ENCODE results near the gene SLC1A7. TPM values are rescaled to one million over a fixed set of nuclear protein-coding genes. Genes with fewer than 3 reads are reported as not detected.

SLC1A7 gene
- total RNA-seq, 2 experiments from 2014 or later, result not detected

DNA sequence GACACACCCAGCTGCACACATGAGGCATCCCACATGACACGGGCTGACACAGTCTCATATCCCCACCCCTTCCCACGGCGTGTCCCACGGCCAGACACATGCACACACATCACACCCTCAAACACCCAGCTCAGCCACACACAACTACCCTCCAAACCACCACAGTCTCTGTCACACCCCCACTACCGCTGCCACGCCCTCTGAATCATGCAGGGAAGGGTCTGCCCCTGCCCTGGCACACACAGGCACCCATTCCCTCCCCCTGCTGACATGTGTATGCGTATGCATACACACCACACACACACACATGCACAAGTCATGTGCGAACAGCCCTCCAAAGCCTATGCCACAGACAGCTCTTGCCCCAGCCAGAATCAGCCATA, 57.9 kb downstream of the SLC1A7 start:
- Mint-ChIP-seq H3K4me3 (no peak overlapping the region), H3K27me3 (no peaks in the 10 kb centered on the region), H3K9me3 (ENCODE audit: low read depth) (no peaks in the 10 kb centered on the region), H3K36me3 (ENCODE audit: low read depth) (no peaks in the 10 kb centered on the region), H3K4me1 (no peaks in the 10 kb centered on the region), H3K27ac (no peak overlapping the region)
- intact Hi-C loops (cut with DNase I, micrococcal nuclease), result no loop called here
- DNase-seq (no peak), ATAC-seq (peak; percentile 12)
- ChIA-PET CTCF (interaction anchor here (0.5 kb wide), 1 partner anchor 20 kb away, joined by 3 read pairs; no protein-coding TSS in a partner anchor), POLR2A (no interaction called here)

- POLR2A ChIA-PET, result no interaction called here
- Mint-ChIP-seq H3K27ac (no peak overlapping the region), H3K4me3 (no peak overlapping the region), H3K27me3 (no peaks in the 10 kb centered on the region), H3K36me3 (ENCODE audit: low read depth) (no peaks in the 10 kb centered on the region), H3K4me1 (no peaks in the 10 kb centered on the region), H3K9me3 (ENCODE audit: low read depth) (no peaks in the 10 kb centered on the region)
- DNase-seq (no peak), ATAC-seq (no peak)
- CTCF ChIA-PET, result no interaction called here
- intact Hi-C loops (cut with DNase I, micrococcal nuclease), result no loop called here
Observed at GRCh38 chr1:53083636-53084588, 58.5 kb downstream of the SLC1A7 start.

DNA sequence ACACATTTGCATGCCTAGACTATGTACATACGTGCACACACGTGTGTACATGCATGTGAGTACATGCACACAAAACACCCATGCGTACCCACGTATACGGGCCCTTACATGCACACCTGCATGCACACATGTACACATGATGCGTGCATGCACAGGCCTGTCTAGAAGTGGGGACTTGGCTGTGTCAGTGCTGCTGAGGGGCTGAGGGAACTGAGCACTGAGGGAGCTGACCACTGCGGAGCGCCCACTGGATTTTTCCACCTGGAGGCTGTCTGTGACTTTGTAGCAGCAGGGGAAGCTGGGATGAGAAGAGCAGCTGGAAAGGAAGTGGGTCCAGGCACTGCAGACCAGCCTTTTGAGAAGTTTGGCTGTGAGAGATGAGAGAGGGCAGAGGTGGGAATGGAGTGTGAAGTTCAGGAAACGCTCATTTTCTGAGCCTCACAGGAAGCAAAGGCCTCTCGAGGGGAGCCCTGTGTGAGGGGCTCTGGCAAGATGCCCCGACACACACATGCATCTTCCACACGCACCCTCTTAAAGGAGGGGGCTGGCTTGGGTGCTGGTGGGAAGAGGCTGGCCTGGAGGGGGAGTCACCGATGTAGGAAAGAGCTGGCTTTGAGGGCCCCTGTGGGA, 59.5 kb downstream of the SLC1A7 start:
- ATAC-seq, result no peak
- POLR2A ChIA-PET, result no interaction called here
- Mint-ChIP-seq H3K9me3 (ENCODE audit: low read depth) (no peaks in the 10 kb centered on the region), H3K27ac (no peak overlapping the region), H3K36me3 (ENCODE audit: low read depth) (no peaks in the 10 kb centered on the region), H3K4me1 (no peaks in the 10 kb centered on the region), H3K27me3 (no peaks in the 10 kb centered on the region), H3K4me3 (no peak overlapping the region)
- no peak for DNase-seq
- intact Hi-C loops (cut with DNase I, micrococcal nuclease), result no loop called here
- CTCF ChIA-PET, result no interaction called here

GRCh38 chr1:53081384-53082066, 60.9 kb downstream of the SLC1A7 start:
- Mint-ChIP-seq H3K4me1 (no peaks in the 10 kb centered on the region), H3K27ac (no peak overlapping the region), H3K4me3 (no peak overlapping the region), H3K36me3 (ENCODE audit: low read depth) (no peaks in the 10 kb centered on the region), H3K9me3 (ENCODE audit: low read depth) (no peaks in the 10 kb centered on the region), H3K27me3 (no peaks in the 10 kb centered on the region)
- POLR2A ChIA-PET, result no interaction called here
- intact Hi-C loops (cut with DNase I, micrococcal nuclease), result no loop called here
- no peak for ATAC-seq
- CTCF ChIA-PET, result no interaction called here
- no peak for DNase-seq

DNA sequence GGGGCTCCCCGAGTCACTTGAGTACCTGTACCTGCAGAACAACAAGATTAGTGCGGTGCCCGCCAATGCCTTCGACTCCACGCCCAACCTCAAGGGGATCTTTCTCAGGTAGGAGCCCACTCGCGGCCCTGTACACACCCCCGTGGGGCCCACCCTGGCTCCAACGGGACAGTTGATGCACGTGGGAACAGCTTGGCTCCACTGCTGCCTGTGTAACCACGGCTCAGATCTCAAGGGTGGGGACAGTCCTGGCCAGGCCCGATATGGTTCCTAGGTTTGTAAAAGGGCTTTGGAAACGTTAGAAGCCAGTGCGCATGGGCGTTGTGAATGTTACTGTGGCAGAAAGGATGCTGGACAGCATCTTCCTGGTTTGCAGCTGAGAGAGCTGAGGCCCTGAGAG, 61.7 kb downstream of the SLC1A7 start:
- no peaks in the 10 kb centered on the region for H3K36me3 Mint-ChIP-seq (ENCODE audit: low read depth)
- ChIA-PET POLR2A (no interaction called here), CTCF (interaction anchor here (0.6 kb wide), 1 partner anchor 14 kb away, joined by 3 read pairs; no protein-coding TSS in a partner anchor)

GRCh38 chr1:53080041-53080440, 62.4 kb downstream of the SLC1A7 start:
- H3K4me3 Mint-ChIP-seq, result no peak overlapping the region
- no peak for ATAC-seq
- ChIA-PET POLR2A (no interaction called here), CTCF (interaction anchor here (0.7 kb wide), 1 partner anchor 181 kb away, joined by 3 read pairs; no protein-coding TSS in a partner anchor)
- H3K27me3 Mint-ChIP-seq, result no peaks in the 10 kb centered on the region
- no peaks in the 10 kb centered on the region for H3K36me3 Mint-ChIP-seq (ENCODE audit: low read depth)
- DNase-seq, result no peak
- H3K4me1 Mint-ChIP-seq, result no peaks in the 10 kb centered on the region
- no peaks in the 10 kb centered on the region for H3K9me3 Mint-ChIP-seq (ENCODE audit: low read depth)
- no peak overlapping the region for H3K27ac Mint-ChIP-seq
- intact Hi-C loops (cut with DNase I, micrococcal nuclease), result no loop called here

More for the DNA sequence above, 61.7 kb downstream of the SLC1A7 start:
- Mint-ChIP-seq H3K9me3 (ENCODE audit: low read depth) (no peaks in the 10 kb centered on the region), H3K27ac (no peak overlapping the region), H3K4me1 (no peaks in the 10 kb centered on the region), H3K4me3 (no peak overlapping the region), H3K27me3 (no peaks in the 10 kb centered on the region)
- ATAC-seq (no peak), DNase-seq (no peak)
- intact Hi-C loops (cut with DNase I, micrococcal nuclease), result no loop called here

DNA sequence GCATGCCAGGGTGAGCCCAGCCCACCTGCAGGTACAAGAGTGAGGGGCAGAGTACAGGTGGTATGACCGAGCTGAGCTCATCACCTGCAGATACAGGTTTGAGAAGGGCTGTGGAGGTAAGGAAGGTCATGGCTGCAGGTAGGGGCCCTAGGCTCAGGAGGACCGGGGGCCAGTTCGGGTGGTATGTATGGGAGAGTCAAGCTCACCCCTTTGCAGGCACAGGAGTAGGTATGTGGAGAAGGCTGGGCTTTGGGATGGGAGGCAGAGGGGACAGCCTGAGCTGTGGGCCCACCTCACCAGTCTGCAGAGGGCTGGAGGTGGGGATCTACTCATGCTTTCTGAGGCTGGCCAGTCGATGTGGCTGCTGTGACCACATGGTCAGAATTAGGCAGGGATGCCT, 63.2 kb downstream of the SLC1A7 start:
- Mint-ChIP-seq H3K27me3 (no peaks in the 10 kb centered on the region), H3K9me3 (ENCODE audit: low read depth) (no peaks in the 10 kb centered on the region), H3K27ac (no peak overlapping the region), H3K4me1 (no peaks in the 10 kb centered on the region), H3K36me3 (ENCODE audit: low read depth) (no peaks in the 10 kb centered on the region), H3K4me3 (no peak overlapping the region)
- ChIA-PET CTCF (interaction anchor here (1.0 kb wide), 1 partner anchor 12 kb away, joined by 3 read pairs; no protein-coding TSS in a partner anchor), POLR2A (no interaction called here)
- no peak for DNase-seq
- intact Hi-C loops (cut with DNase I, micrococcal nuclease), result no loop called here
- ATAC-seq, result no peak

GRCh38 chr1:53078333-53079101, 63.9 kb downstream of the SLC1A7 start:
- ATAC-seq (no peak), DNase-seq (no peak)
- no peaks in the 10 kb centered on the region for H3K36me3 Mint-ChIP-seq (ENCODE audit: low read depth)
- no peaks in the 10 kb centered on the region for H3K27me3 Mint-ChIP-seq
- H3K4me3 Mint-ChIP-seq, result no peak overlapping the region
- POLR2A ChIA-PET, result no interaction called here
- no peak overlapping the region for H3K27ac Mint-ChIP-seq
- intact Hi-C loops (cut with DNase I, micrococcal nuclease), result no loop called here
- H3K9me3 Mint-ChIP-seq (ENCODE audit: low read depth), result no peaks in the 10 kb centered on the region
- CTCF ChIA-PET, result interaction anchor here (0.6 to 1.0 kb wide), 2 partner anchors 11 to 21 kb away, joined by 3 read pairs; no protein-coding TSS in a partner anchor
- no peaks in the 10 kb centered on the region for H3K4me1 Mint-ChIP-seq

DNA sequence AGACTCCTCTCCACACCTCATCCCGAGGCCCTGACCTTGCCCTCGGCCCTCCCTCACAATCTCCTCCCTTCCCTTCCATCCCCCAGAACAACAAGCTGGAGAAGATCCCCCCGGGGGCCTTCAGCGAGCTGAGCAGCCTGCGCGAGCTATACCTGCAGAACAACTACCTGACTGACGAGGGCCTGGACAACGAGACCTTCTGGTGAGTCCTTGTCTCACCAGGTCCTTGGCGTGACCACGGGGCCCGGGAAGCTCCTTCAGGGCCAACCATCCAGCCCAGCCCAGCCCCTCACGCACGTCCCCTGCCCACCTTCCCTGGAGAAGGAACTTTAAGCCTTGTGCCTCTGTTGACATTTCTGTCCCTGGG, 64.9 kb downstream of the SLC1A7 start:
- Mint-ChIP-seq H3K4me3 (no peak overlapping the region), H3K4me1 (no peaks in the 10 kb centered on the region), H3K27ac (no peak overlapping the region), H3K27me3 (no peaks in the 10 kb centered on the region), H3K9me3 (ENCODE audit: low read depth) (no peaks in the 10 kb centered on the region), H3K36me3 (ENCODE audit: low read depth) (no peaks in the 10 kb centered on the region)
- intact Hi-C loops (cut with DNase I, micrococcal nuclease), result no loop called here
- ChIA-PET CTCF (no interaction called here), POLR2A (no interaction called here)
- ATAC-seq (no peak), DNase-seq (no peak)

GRCh38 chr1:53076721-53077598, 65.5 kb downstream of the SLC1A7 start:
- no peak overlapping the region for H3K4me3 Mint-ChIP-seq
- ChIA-PET CTCF (interaction anchor here (1.4 kb wide), 1 partner anchor 10 kb away, joined by 3 read pairs; no protein-coding TSS in a partner anchor), POLR2A (no interaction called here)
- H3K9me3 Mint-ChIP-seq (ENCODE audit: low read depth), result no peaks in the 10 kb centered on the region
- no peak for DNase-seq
- H3K4me1 Mint-ChIP-seq, result no peaks in the 10 kb centered on the region
- no peaks in the 10 kb centered on the region for H3K36me3 Mint-ChIP-seq (ENCODE audit: low read depth)
- intact Hi-C loops (cut with DNase I, micrococcal nuclease), result no loop called here
- no peak overlapping the region for H3K27ac Mint-ChIP-seq
- no peaks in the 10 kb centered on the region for H3K27me3 Mint-ChIP-seq
- no peak for ATAC-seq
